Activated naive CD8-positive, alpha-beta T cell (primary cell): ENCODE results near the gene CPEB2.

ENCODE experiments used
- H3K27ac Mint-ChIP-seq: one replicate; pipeline ENCODE4 v1.8.0; 2021; ENCODE audit warnings: mixed read lengths
- H3K27me3 Mint-ChIP-seq: one replicate; pipeline ENCODE4 v1.8.0; 2021; ENCODE audit warnings: mixed read lengths
- H3K36me3 Mint-ChIP-seq: one replicate; pipeline ENCODE4 v1.8.0; 2021; ENCODE audit warnings: mixed read lengths
- H3K4me1 Mint-ChIP-seq: one replicate; pipeline ENCODE4 v1.8.0; 2021; ENCODE audit warnings: low read depth, mixed read lengths
- H3K4me3 Mint-ChIP-seq: one replicate; pipeline ENCODE4 v1.8.0; 2021; ENCODE audit warnings: mild to moderate bottlenecking, mixed read lengths
- H3K9me3 Mint-ChIP-seq: one replicate; pipeline ENCODE4 v1.8.0; 2021; ENCODE audit warnings: low read depth, mixed read lengths

Gene CPEB2

GRCh38 chr4:15001869-15002658, at the start of gene CPEB2:
CPEB2 (plus strand) TSS chr4:15002481; CDS start chr4:15002674, 193 bp downstream.
- H3K27ac Mint-ChIP-seq = peak within 1 kb of the TSS; percentile 90
- peak within 1 kb of the TSS; percentile 92 for H3K4me3 Mint-ChIP-seq
- H3K27me3 Mint-ChIP-seq = no peaks in the 10 kb centered on the region
- H3K4me1 Mint-ChIP-seq = peaks cover 21% of the 10 kb centered on the region
- H3K9me3 Mint-ChIP-seq = no peaks in the 10 kb centered on the region
- no peaks in the 10 kb centered on the region for H3K36me3 Mint-ChIP-seq

- Mint-ChIP-seq H3K27me3 (peaks cover 4% of the 10 kb centered on the region), H3K4me3 (no peak overlapping the region), H3K36me3 (no peaks in the 10 kb centered on the region), H3K27ac (no peak overlapping the region), H3K4me1 (no peaks in the 10 kb centered on the region), H3K9me3 (no peaks in the 10 kb centered on the region)
Observed at GRCh38 chr4:14958436-14958835, 43.8 kb upstream of the CPEB2 start.

DNA sequence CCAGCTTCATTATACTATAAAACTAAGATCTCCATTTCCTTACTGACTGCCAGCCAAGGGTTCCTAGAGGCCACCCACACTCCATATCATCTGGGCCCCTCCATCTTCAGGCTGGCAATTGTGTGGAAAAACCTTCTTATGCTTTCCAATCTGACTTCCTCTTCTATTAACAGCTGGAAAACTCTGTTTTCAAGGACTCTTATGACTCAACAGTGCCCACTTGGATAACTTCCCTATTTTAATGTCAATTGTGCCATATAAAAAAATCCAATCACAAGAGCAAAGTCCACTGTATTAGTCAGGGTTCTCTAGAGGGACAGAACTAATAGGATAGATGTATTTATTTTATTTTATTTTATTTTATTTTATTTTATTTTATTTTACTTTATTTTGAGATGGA, 41.0 kb upstream of the CPEB2 start:
- H3K27me3 Mint-ChIP-seq = peaks cover 9% of the 10 kb centered on the region
- no peaks in the 10 kb centered on the region for H3K36me3 Mint-ChIP-seq
- H3K27ac Mint-ChIP-seq = no peak overlapping the region
- H3K4me1 Mint-ChIP-seq = no peaks in the 10 kb centered on the region
- H3K9me3 Mint-ChIP-seq = no peaks in the 10 kb centered on the region
- H3K4me3 Mint-ChIP-seq = no peak overlapping the region

DNA sequence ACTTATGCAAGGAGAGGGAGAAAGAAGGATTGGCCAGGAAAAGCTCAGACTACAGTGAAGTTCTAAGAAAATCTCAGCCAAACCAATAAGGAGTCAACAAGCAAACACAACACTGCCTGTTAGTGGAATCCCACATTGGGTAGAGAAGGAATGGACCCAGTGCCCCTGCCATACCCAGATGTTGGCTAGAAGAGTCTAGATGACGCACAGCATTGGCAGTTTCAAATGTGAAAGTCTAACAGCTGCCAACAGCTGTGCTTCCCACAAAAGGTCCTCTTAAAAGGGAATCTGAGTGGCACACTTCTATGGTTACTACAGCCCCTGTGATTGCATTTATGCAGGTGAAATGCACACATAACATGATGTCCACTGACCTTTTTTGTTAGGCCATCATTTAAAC, 37.2 kb upstream of the CPEB2 start:
- Mint-ChIP-seq H3K27me3 (peaks cover 18% of the 10 kb centered on the region), H3K27ac (no peak overlapping the region), H3K4me1 (no peaks in the 10 kb centered on the region), H3K4me3 (no peak overlapping the region), H3K36me3 (no peaks in the 10 kb centered on the region), H3K9me3 (no peaks in the 10 kb centered on the region)

DNA sequence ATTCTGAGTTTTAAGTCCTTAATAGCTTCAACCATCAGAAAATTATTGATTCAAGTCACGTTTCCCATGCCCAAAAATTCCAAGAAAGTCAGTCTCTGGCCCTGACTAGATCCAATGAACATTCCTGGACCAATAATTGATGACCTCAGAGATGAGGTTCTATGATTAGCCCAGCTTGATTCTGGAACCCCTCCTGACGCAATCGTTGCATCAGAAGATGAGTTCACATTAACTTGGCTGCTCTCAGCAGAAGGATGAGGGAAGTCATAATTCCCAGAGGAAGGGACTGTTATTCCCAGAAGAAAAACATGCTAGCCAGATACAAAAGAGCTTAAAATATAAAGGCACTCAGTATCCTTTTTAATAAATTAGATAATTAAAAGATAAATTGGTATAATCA, 34.3 kb upstream of the CPEB2 start:
- H3K27ac Mint-ChIP-seq = no peak overlapping the region
- no peaks in the 10 kb centered on the region for H3K4me1 Mint-ChIP-seq
- H3K4me3 Mint-ChIP-seq = no peak overlapping the region
- H3K9me3 Mint-ChIP-seq = no peaks in the 10 kb centered on the region
- H3K36me3 Mint-ChIP-seq = peaks cover 2% of the 10 kb centered on the region
- H3K27me3 Mint-ChIP-seq = peaks cover 19% of the 10 kb centered on the region

DNA sequence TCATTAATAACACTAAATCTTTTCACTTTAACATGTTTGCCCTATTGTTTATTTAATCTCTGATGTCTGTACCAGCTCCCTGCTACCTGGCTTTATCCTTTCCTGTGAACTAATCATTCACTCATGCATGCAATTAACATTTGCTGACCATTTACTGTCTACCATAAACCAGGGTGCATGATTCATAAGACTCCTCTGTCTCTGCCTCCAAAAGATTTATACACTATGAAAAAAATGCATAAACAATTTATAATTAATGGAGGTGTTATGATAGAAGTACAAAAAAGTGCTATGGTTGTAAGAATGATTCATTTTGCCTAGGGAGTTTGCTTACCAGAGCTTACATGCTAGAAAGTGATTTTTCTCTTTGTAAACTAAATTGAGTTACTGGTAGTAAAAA, 24.5 kb upstream of the CPEB2 start:
- H3K9me3 Mint-ChIP-seq = no peaks in the 10 kb centered on the region
- H3K27me3 Mint-ChIP-seq = peaks cover 15% of the 10 kb centered on the region
- H3K4me3 Mint-ChIP-seq = no peak overlapping the region
- H3K27ac Mint-ChIP-seq = no peak overlapping the region
- H3K36me3 Mint-ChIP-seq = peaks cover 4% of the 10 kb centered on the region
- H3K4me1 Mint-ChIP-seq = no peaks in the 10 kb centered on the region

GRCh38 chr4:14984448-14984847, 17.8 kb upstream of the CPEB2 start:
- no peak overlapping the region for H3K27ac Mint-ChIP-seq

DNA sequence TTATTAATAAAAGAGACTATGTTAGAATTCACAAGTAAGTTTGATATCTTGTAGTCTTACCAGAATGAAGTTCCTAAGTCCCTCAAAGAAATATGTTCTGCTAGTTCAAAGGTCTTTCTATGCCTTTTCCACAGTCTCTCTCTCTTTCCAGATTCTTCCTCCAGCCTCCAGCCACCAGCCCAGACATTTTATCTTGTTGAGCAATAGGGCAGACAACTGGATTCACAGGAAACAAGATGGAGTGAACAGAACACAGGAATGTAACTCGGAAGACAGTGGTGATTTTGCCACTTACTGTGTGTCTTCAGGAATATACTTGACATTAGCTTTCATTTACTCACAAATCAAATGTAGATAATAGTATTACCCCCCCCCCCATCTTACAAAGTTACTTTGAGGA, 17.1 kb upstream of the CPEB2 start:
- H3K27ac Mint-ChIP-seq = no peak overlapping the region
- no peaks in the 10 kb centered on the region for H3K9me3 Mint-ChIP-seq
- H3K4me1 Mint-ChIP-seq = no peaks in the 10 kb centered on the region
- H3K27me3 Mint-ChIP-seq = peaks cover 7% of the 10 kb centered on the region
- no peak overlapping the region for H3K4me3 Mint-ChIP-seq
- peaks cover 4% of the 10 kb centered on the region for H3K36me3 Mint-ChIP-seq

More at GRCh38 chr4:14984448-14984847, 17.8 kb upstream of the CPEB2 start:
- H3K4me1 Mint-ChIP-seq = no peaks in the 10 kb centered on the region
- no peaks in the 10 kb centered on the region for H3K9me3 Mint-ChIP-seq
- peaks cover 5% of the 10 kb centered on the region for H3K27me3 Mint-ChIP-seq
- H3K4me3 Mint-ChIP-seq = no peak overlapping the region
- peaks cover 4% of the 10 kb centered on the region for H3K36me3 Mint-ChIP-seq

- Mint-ChIP-seq H3K4me3 (no peak overlapping the region), H3K27ac (no peak overlapping the region), H3K9me3 (no peaks in the 10 kb centered on the region), H3K4me1 (no peaks in the 10 kb centered on the region), H3K36me3 (peaks cover 4% of the 10 kb centered on the region), H3K27me3 (peaks cover 7% of the 10 kb centered on the region)
Observed at GRCh38 chr4:14985843-14986242, 16.4 kb upstream of the CPEB2 start.

GRCh38 chr4:14987054-14987453, 15.2 kb upstream of the CPEB2 start:
- no peak overlapping the region for H3K4me3 Mint-ChIP-seq
- H3K27ac Mint-ChIP-seq = no peak overlapping the region
- peaks cover 8% of the 10 kb centered on the region for H3K27me3 Mint-ChIP-seq
- no peaks in the 10 kb centered on the region for H3K9me3 Mint-ChIP-seq
- no peaks in the 10 kb centered on the region for H3K4me1 Mint-ChIP-seq
- H3K36me3 Mint-ChIP-seq = no peaks in the 10 kb centered on the region

DNA sequence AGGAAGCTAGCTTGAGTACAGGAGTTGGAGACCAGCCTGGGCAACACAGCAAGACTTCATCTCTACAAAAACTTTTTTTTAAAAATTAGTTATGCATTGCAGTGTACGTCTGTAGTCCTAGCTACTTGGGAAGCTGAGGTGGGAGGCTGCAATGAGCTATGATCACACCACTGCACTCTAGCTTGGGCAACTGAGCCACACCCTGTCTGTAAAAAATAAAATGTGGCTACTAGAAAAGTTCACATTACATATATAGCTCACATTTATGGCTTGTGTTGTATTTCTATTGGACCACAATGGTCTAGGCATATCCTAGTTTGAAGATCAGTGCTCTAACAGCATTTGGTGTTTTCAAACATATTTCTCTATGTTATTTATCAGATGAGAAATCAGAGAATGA, 11.8 kb upstream of the CPEB2 start:
- H3K4me3 Mint-ChIP-seq = no peak overlapping the region
- no peaks in the 10 kb centered on the region for H3K9me3 Mint-ChIP-seq
- H3K27ac Mint-ChIP-seq = no peak overlapping the region
- H3K4me1 Mint-ChIP-seq = no peaks in the 10 kb centered on the region
- no peaks in the 10 kb centered on the region for H3K36me3 Mint-ChIP-seq
- peaks cover 6% of the 10 kb centered on the region for H3K27me3 Mint-ChIP-seq

GRCh38 chr4:14994242-14994641, 8.0 kb upstream of the CPEB2 start:
- Mint-ChIP-seq H3K4me1 (no peaks in the 10 kb centered on the region), H3K4me3 (no peak overlapping the region), H3K27me3 (peaks cover 3% of the 10 kb centered on the region), H3K9me3 (no peaks in the 10 kb centered on the region), H3K27ac (no peak overlapping the region), H3K36me3 (no peaks in the 10 kb centered on the region)

- no peaks in the 10 kb centered on the region for H3K9me3 Mint-ChIP-seq
- peaks cover 18% of the 10 kb centered on the region for H3K4me1 Mint-ChIP-seq
- H3K27ac Mint-ChIP-seq = peak overlapping the region; percentile 90
- peak overlapping the region; percentile 92 for H3K4me3 Mint-ChIP-seq
- no peaks in the 10 kb centered on the region for H3K36me3 Mint-ChIP-seq
- no peaks in the 10 kb centered on the region for H3K27me3 Mint-ChIP-seq
Observed at GRCh38 chr4:15001248-15001868, 923 bp upstream of the CPEB2 start.

DNA sequence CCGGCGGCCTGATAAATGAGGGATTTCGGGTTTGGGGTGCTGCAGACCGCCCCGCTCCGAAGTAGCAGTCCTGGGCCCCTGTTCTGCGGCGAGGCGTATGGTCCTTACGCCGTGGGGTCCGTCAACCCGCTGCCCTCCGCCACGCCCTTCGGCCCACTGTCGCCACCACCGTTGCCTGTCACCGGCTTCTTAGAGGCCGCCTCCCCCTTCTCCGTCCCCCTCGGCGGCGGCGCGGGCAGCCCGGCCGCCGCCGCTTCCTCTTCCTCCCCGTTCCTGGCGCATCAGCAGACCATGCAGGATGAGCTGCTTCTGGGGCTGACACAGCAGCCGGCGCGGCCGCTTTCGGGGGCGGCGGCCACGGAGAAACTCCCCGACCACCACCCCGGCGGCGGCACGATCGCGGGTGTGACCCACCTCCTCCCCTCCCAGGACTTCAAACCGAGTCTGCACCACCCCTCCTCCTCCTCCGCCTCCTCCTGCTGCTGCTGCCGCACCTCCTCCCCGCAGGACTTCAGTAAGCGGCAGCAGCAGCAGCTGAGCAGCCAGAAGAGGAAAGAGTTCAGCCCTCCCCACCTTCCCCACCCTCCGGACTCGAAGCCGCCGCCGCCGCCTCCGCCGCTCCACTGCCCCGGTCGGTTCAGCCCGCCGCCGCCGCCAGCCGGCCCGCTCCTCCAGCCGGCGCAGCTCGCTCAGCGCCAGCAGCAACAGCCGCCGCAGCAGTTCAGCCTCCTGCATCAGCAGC, 549 bp downstream of the CPEB2 start:
- peaks cover 25% of the 10 kb centered on the region for H3K4me1 Mint-ChIP-seq
- H3K36me3 Mint-ChIP-seq = no peaks in the 10 kb centered on the region
- H3K27me3 Mint-ChIP-seq = no peaks in the 10 kb centered on the region
- peak overlapping the region; percentile 85 for H3K27ac Mint-ChIP-seq
- H3K4me3 Mint-ChIP-seq = peak overlapping the region; percentile 87
- no peaks in the 10 kb centered on the region for H3K9me3 Mint-ChIP-seq

- no peaks in the 10 kb centered on the region for H3K36me3 Mint-ChIP-seq
- no peak overlapping the region for H3K4me3 Mint-ChIP-seq
- H3K27ac Mint-ChIP-seq = no peak overlapping the region
- H3K27me3 Mint-ChIP-seq = no peaks in the 10 kb centered on the region
- H3K9me3 Mint-ChIP-seq = no peaks in the 10 kb centered on the region
- peaks cover 28% of the 10 kb centered on the region for H3K4me1 Mint-ChIP-seq
Observed at GRCh38 chr4:15003401-15003890, 1.2 kb downstream of the CPEB2 start.
